HCT116 (cell line): ENCODE measurements around the gene P4HB. TPM values are rescaled to one million over a fixed set of nuclear protein-coding genes. Genes with fewer than 3 reads are reported as not detected.

Experiments
- ATAC-seq: fragments of 200-7000 bp; cut with Tn5 transposase; 2 replicates; pipeline ENCODE4 v1.9.1; 2020; ENCODE audit warnings: mild to moderate bottlenecking, moderate library complexity
- BruUV-seq: library from RNA; stranded (reverse); fragments of 400-500 nt; replicated peaks from 2 replicates; lab custom pipeline; 2021; lab: Mats Ljungman, UMichigan
- CTCF ChIA-PET: fragments of 300-600 bp; sonication (Branson Sonifier 250); formaldehyde crosslinking; loops from one replicate; lab custom pipeline; 2021; ENCODE audit warnings: antibody characterized with exemption; lab: Charles Lee
- POLR2A ChIA-PET: fragments of 300-600, 350-600 bp; sonication (Branson Sonifier 250); formaldehyde crosslinking; loops from one replicate; lab custom pipeline; 2021; ENCODE audit warnings: antibody characterized with exemption; lab: Charles Lee
- RAD21 ChIA-PET, 2 experiments: fragments of 300-600 bp; sonication (Branson Sonifier 250); formaldehyde crosslinking; loops; one replicate each; lab custom pipeline; 2023; ENCODE audit warnings: low total read pairs in 2 of 2; ENCODE audit not compliant: uncharacterized antibody in 2 of 2, unreplicated experiment in 2 of 2, low non-redundant PET in 1 of 2; lab: Charles Lee
- DNase-seq: peaks from one replicate; pipeline ENCODE4 v3.0.0-alpha.2; 2010; ENCODE audit warnings: low read depth, low spot score
- H2AFZ ChIP-seq: fragments of 200-600 bp; shearing (Covaris generic), sonication (generic); 2 replicates; pipeline ENCODE4 v1.6.1; 2017; ENCODE audit warnings: low read depth, mixed run types, mixed read lengths, antibody characterized with exemption, low read length; ENCODE audit not compliant: poor library complexity, severe bottlenecking
- H3K27ac ChIP-seq: 2 replicates; pipeline ENCODE4 v1.5.1; 2012; ENCODE audit warnings: low read depth, low read length
- H3K27me3 ChIP-seq: fragments of 200-600 bp; sonication (generic); 2 replicates; pipeline ENCODE4 v1.6.1; 2016; ENCODE audit warnings: mixed run types, low read length, mixed read lengths; ENCODE audit not compliant: insufficient read depth
- H3K36me3 ChIP-seq, 2 experiments: fragments of 200-500 bp in 1 of 2; fragments of 200-600 bp in 1 of 2; sonication (Bioruptor generic) in 1 of 2; sonication (generic) in 1 of 2; 2 replicates each; pipeline versions ENCODE4 v1.5.1 to v1.6.1; 2014 to 2016; ENCODE audit warnings: low read length in 2 of 2, inconsistent platforms in 1 of 2, mixed read lengths in 1 of 2, mixed run types in 1 of 2; ENCODE audit not compliant: insufficient read depth in 2 of 2, control insufficient read depth in 1 of 2
- H3K4me1 ChIP-seq, 2 experiments: fragments of 200-600 bp in 1 of 2; sonication (generic) in 1 of 2; 2 replicates each; pipeline versions ENCODE4 v1.5.1 to v1.6.1; 2012 to 2017; ENCODE audit warnings: low read length in 2 of 2, inconsistent platforms in 1 of 2, mild to moderate bottlenecking in 1 of 2, mixed read lengths in 1 of 2, mixed run types in 1 of 2, moderate library complexity in 1 of 2; ENCODE audit not compliant: insufficient read depth in 2 of 2, control insufficient read depth in 1 of 2
- H3K4me2 ChIP-seq: fragments of 200-600 bp; sonication (generic); 2 replicates; pipeline ENCODE4 v1.6.1; 2017; ENCODE audit warnings: mixed run types, low read length, mixed read lengths
- H3K4me3 ChIP-seq, 2 experiments: fragments of 200-600 bp in 1 of 2; sonication (generic) in 1 of 2; replicated peaks in 1 of 2; 2 replicates each; pipeline ENCODE4 v1.5.1; 2011 to 2016; ENCODE audit warnings: low read length in 2 of 2, control low read depth in 1 of 2, low read depth in 1 of 2, mild to moderate bottlenecking in 1 of 2, mixed read lengths in 1 of 2, mixed run types in 1 of 2
- H3K79me2 ChIP-seq: fragments of 200-600 bp; sonication (generic); 2 replicates; pipeline ENCODE4 v1.6.1; 2017; ENCODE audit warnings: mild to moderate bottlenecking, mixed run types, low read length, moderate library complexity, mixed read lengths; ENCODE audit not compliant: insufficient read depth
- H3K9ac ChIP-seq: fragments of 200-600 bp; sonication (generic); 2 replicates; pipeline ENCODE4 v1.6.1; 2016; ENCODE audit warnings: low read length, mixed read lengths
- H3K9me2 ChIP-seq: fragments of 200-600 bp; sonication (generic), shearing (Covaris generic); 2 replicates; pipeline ENCODE4 v1.6.1; 2017; ENCODE audit warnings: mixed run types, mild to moderate bottlenecking, moderate library complexity; ENCODE audit not compliant: insufficient read depth
- H3K9me3 ChIP-seq, 2 experiments: fragments of 200-500 bp in 1 of 2; fragments of 200-600 bp in 1 of 2; sonication (Bioruptor generic) in 1 of 2; sonication (generic) in 1 of 2; 2 replicates each; pipeline ENCODE4 v1.6.1; 2014 to 2017; ENCODE audit warnings: low read length in 2 of 2, mixed read lengths in 2 of 2, inconsistent platforms in 1 of 2, low read depth in 1 of 2, mild to moderate bottlenecking in 1 of 2, mixed run types in 1 of 2, moderate library complexity in 1 of 2; ENCODE audit not compliant: control insufficient read depth in 1 of 2, insufficient read depth in 1 of 2
- H4K20me1 ChIP-seq: fragments of 200-600 bp; sonication (generic), shearing (Covaris generic); 2 replicates; pipeline ENCODE4 v1.6.1; 2017; ENCODE audit warnings: mixed run types, mild to moderate bottlenecking, moderate library complexity; ENCODE audit not compliant: insufficient read depth
- ATF3 ChIP-seq: IDR thresholded peaks from 2 replicates; pipeline ENCODE4 v1.6.1; 2012
- CTCF ChIP-seq, 3 experiments: fragments of 200-600 bp in 1 of 3; sonication (generic) in 1 of 3; IDR thresholded peaks in 2 of 3; conservative IDR thresholded peaks in 1 of 3; 2 replicates each; pipeline ENCODE4 v1.5.1; 2012 to 2017; ENCODE audit warnings: low read depth in 2 of 3, low read length in 2 of 3, antibody characterized with exemption in 1 of 3, borderline replicate concordance in 1 of 3, control low read depth in 1 of 3, mild to moderate bottlenecking in 1 of 3, mixed read lengths in 1 of 3, mixed run types in 1 of 3, moderate library complexity in 1 of 3; ENCODE audit not compliant: insufficient read depth in 1 of 3
- ELF1 ChIP-seq: IDR thresholded peaks from 2 replicates; pipeline ENCODE4 v1.6.1; 2012; ENCODE audit warnings: low read depth, borderline replicate concordance
- FOSL1 ChIP-seq: IDR thresholded peaks from 2 replicates; pipeline ENCODE4 v1.6.1; 2012; ENCODE audit warnings: low read depth
- POLR2A ChIP-seq: IDR thresholded peaks from 2 replicates; pipeline ENCODE4 v1.7.0; 2011; ENCODE audit warnings: borderline replicate concordance; ENCODE audit not compliant: insufficient read depth, insufficient read length; ENCODE audit errors: extremely low read depth
- POLR2AphosphoS5 ChIP-seq: IDR thresholded peaks from 2 replicates; pipeline ENCODE4 v1.6.1; 2011; ENCODE audit warnings: mild to moderate bottlenecking, low read depth, low read length, moderate library complexity
- REST ChIP-seq: IDR thresholded peaks from 2 replicates; pipeline ENCODE4 v1.6.1; 2012; ENCODE audit warnings: low read depth
- SRF ChIP-seq: IDR thresholded peaks from 2 replicates; pipeline ENCODE4 v1.6.1; 2012; ENCODE audit warnings: low read depth
- TCF7L2 ChIP-seq: IDR thresholded peaks from 2 replicates; pipeline ENCODE4 v1.7.0; 2011; ENCODE audit warnings: borderline replicate concordance, inconsistent platforms; ENCODE audit not compliant: insufficient read depth, insufficient read length; ENCODE audit errors: extremely low read depth
- YY1 ChIP-seq: IDR thresholded peaks from 2 replicates; pipeline ENCODE4 v1.6.1; 2011; ENCODE audit warnings: low read length, low read depth, moderate library complexity, mild to moderate bottlenecking; ENCODE audit not compliant: insufficient replicate concordance; ENCODE audit errors: extremely low read depth
- ZBTB33 ChIP-seq: IDR thresholded peaks from 2 replicates; pipeline ENCODE4 v1.6.1; 2011; ENCODE audit warnings: mild to moderate bottlenecking, low read length, moderate library complexity; ENCODE audit not compliant: insufficient replicate concordance; ENCODE audit errors: extremely low read depth
- ZFX ChIP-seq: fragments of 450-650 bp; IDR thresholded peaks from 2 replicates; pipeline ENCODE4 v1.6.1; 2017
- ZNF274 ChIP-seq: fragments of 200-500 bp; sonication (Bioruptor generic); IDR thresholded peaks from 2 replicates; pipeline ENCODE4 v1.6.1; 2014; ENCODE audit warnings: mild to moderate bottlenecking, low read depth, low read length, inconsistent platforms
- intact Hi-C: fragments of 100-400 bp; cut with micrococcal nuclease; formaldehyde crosslinking; loops from 2 replicates; pipeline ENCODE4 v1.10.0; 2022
- total RNA-seq: library from RNA; stranded (reverse); gene quantifications from one replicate; pipeline ENCODE4 v1.2.1, GENCODE V29; 2021; ENCODE audit not compliant: unreplicated experiment

P4HB gene
- total RNA-seq, 1 experiment from 2014 or later = 1,043 TPM

- Histone ChIP-seq H3K27me3 (no peaks in the 10 kb centered on the region), H3K9me3 (no peaks in the 10 kb centered on the region), H3K4me3 (no peak overlapping the region), H3K4me2 (peak overlapping the region; percentile 86), H2AFZ (no peak overlapping the region), H3K9me2 (no peaks in the 10 kb centered on the region), H3K4me1 (peaks cover 41 to 85% of the 10 kb centered on the region in 2 experiments), H3K79me2 (peaks cover 68% of the 10 kb centered on the region), H3K36me3 (peaks cover 11 to 35% of the 10 kb centered on the region in 2 experiments; a peak in 3 of 4 replicates), H3K9ac (peak overlapping the region; percentile 99), H3K27ac (peak overlapping the region; percentile 99), H4K20me1 (peaks cover 7% of the 10 kb centered on the region; the same call in 1 of the 2 replicates)
- CTCF ChIA-PET = interaction anchor here (0.6 to 0.7 kb wide), 2 partner anchors 45 to 132 kb away, joined by 3 read pairs; no protein-coding TSS in a partner anchor
- DNase-seq (no peak), ATAC-seq (peak; percentile 12)
- intact Hi-C loops = loop anchor here (1.0 kb wide), 1 partner anchor 134 kb away; no protein-coding TSS in a partner anchor
- BruUV-seq = no TSS peak
- TF ChIP-seq ZNF274 (no peak), ZBTB33 (peak; percentile 55), FOSL1 (no peak), YY1 (peak; percentile 43), ZFX (peak; percentile 55; the same call in 1 of the 2 replicates), ATF3 (no peak), TCF7L2 (no peak), POLR2AphosphoS5 (no peak; the same call in 1 of the 2 replicates), ELF1 (no peak), REST (no peak), CTCF (IDR thresholded peaks at IDR 0.05 in 2 of 3, conservative IDR thresholded peaks at IDR 0.05 in 1 of 3; ENCODE audit: borderline replicate concordance in 1 of 3, insufficient read depth in 1 of 3, low read depth in 2 of 3, low read length in 2 of 3) (no peak), SRF (no peak), POLR2A (no peak)
- RAD21 ChIA-PET = no interaction called here
- POLR2A ChIA-PET = interaction anchor here (0.7 to 1.4 kb wide), 8 partner anchors 13 to 140 kb away, joined by 3 to 6 read pairs (median 3); partner anchors contain the start of gene MCRIP1
These were observed 7.0 kb upstream of the P4HB start for GRCh38 chr17:81867170-81867990.
